Left cardiac atrium (tissue), 4 donors: Measurements from ENCODE around the gene HSPA12A. TPM values are rescaled to one million over a fixed set of nuclear protein-coding genes. Genes with fewer than 3 reads are reported as not detected.

ENCODE experiments used
- ATAC-seq, 2 donors: fragments of 200-7000 bp; cut with Tn5 transposase; one replicate each; pipeline ENCODE4 v1.9.1; 2020; ENCODE audit warnings: mild to moderate bottlenecking in 2 of 2, moderate library complexity in 2 of 2
- DNase-seq: peaks from one replicate; pipeline ENCODE4 v3.0.0-alpha.2; 2020
- intact Hi-C, 2 donors: fragments of 100-400 bp; cut with DNase I; formaldehyde crosslinking; loops; one replicate each; pipeline versions ENCODE4 v1.14.1 to v1.15.1; 2022 to 2023
- total RNA-seq, 2 donors: library from RNA; stranded (reverse); fragmentation: NEBNext Ultra II Directional; extraction: Animal tissue kit (Norgen Biotek cat#: 25700); gene quantifications; one replicate each; pipeline ENCODE4 v1.2.1, GENCODE V29; 2021
- donor health status: DM: no; HTN: yes; CAD: no.
- donor health status: DM: no; HTN: yes; CAD: no; lungs with severe emphysema.
- donor health status: DM: yes; HTN: yes; CAD: no.
- donor health status: Dilated cardiomyopathy.

HSPA12A gene
- total RNA-seq, 2 donors from 2014 or later = 16.6 to 23.4 TPM

GRCh38 chr10:116752563-116752962 is 10.2 kb upstream of the HSPA12A start:
- peak in 1 of 2 donors; percentile 14 for ATAC-seq
- intact Hi-C loops = no loop called here
- DNase-seq = no peak

GRCh38 chr10:116748471-116748870 is 6.1 kb upstream of the HSPA12A start:
- intact Hi-C loops = no loop called here
- no peak for DNase-seq
- no peak for ATAC-seq

DNA sequence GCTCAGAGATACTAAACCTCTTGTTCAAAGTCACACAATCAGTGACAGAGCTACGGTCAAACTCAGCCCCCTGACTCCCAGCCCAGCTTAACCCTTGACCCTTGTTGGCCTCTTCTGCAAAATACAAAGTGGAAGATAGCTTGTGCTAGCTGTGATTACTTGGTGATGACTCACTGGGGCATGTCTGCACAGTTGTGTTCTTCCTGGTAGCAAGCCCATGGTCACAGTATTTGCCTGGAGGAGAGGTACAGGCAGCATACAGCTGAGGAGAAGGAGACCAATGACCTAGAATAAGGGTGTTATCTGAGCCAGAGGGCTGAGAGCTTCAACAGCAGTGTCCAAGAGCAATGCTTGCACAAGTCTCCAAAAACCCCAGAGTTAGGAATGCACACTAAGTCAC is 5.7 kb upstream of the HSPA12A start:
- DNase-seq (no peak), ATAC-seq (peak in 1 of 2 donors; percentile 61)
- intact Hi-C loops = no loop called here

- ATAC-seq (no peak), DNase-seq (no peak)
- intact Hi-C loops = no loop called here
These were observed 5.0 kb upstream of the HSPA12A start for GRCh38 chr10:116747325-116747724.

DNA sequence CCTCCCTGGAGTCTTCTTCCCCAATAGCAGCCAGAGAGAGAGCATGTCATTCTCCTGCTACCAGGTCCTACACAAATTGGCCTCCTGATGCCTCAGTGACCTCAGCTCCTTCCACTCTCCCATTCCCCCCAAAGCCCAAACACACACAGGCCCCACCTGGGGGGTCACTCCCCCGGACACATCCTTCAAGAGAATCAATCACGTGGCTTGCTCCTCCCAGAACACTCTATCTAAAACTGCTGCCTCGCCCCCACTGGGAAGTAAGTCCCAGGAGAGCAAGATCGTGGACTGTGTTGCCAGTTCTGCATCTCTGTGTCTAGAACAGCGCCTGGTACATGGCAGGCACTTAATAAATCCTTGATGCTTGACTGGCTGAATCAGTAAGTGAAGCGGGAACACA is 2.5 kb upstream of the HSPA12A start:
- ATAC-seq = no peak
- DNase-seq = no peak
- intact Hi-C loops = loop anchor here in 1 of 2 donors (5.0 kb wide), 1 partner anchor 58 kb away; no protein-coding TSS in a partner anchor

DNA sequence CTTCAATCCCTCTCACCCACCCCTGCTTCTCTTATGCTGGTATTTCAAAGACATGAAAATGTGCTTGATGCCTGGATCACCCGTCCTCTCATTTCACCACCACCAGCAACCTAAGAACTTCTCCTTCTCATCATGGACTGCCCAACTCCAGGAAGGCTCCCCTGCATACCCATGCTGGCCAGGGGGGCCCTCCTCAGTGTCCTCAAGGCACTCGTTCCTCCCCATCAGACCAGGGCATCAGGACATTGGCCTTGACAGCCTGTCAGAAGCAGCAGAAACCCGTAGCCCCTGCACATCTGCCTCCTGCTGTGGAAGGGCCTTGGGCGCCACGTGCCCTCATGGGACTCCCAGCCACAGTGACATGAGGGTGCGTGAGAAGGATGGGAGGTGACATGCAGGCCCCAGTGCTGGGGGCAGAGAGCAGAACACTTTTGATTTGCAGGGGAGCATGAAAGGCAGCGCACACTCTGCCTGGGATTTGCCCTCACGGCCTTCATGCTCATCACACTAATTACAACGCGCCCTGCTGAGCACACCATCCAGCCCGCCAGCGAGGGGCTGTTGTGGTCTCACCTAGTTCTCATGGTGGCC is 1.9 kb upstream of the HSPA12A start:
- DNase-seq (no peak), ATAC-seq (no peak)
- intact Hi-C loops = loop anchor here in 1 of 2 donors (5.0 kb wide), 1 partner anchor 57 kb away; no protein-coding TSS in a partner anchor

DNA sequence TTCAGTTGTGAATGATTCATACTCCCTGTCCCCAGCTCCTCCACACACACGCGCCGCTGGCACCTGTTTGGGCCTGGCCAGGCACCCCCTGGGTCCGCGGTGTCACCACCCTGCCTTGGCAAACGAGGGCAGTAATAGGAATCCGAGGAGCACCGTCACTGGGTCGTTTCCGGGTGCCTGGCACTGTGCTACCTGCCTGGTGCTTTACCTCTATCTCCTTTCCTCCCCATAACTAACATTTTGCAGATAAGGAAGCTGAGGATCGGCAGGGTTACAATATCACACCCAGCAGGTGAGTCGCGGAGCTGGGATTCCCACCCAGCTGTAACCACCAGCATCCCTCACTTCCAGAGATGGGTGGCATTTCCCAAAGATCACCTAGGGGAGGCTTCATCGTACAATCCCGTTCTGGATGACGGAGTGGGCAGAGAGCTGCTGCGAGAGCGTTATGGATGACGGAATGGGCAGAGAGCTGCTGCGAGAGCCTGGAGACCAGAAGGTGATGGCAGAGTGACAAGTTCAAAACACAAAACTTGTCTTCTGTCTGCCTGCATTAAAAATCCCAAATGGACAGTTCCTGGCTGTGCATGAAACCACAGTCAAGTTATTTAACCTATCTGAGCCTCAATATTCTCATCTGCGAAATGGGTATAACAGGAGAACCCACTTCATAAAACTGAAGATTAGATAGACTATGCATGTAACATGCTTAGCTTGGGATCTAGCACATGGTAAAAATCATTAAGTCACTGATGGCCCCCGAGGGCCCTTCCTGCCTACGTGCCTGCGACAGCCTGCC is 1.1 kb upstream of the HSPA12A start:
- ATAC-seq (no peak), DNase-seq (no peak)
- intact Hi-C loops = loop anchor here in 1 of 2 donors (5.0 kb wide), 1 partner anchor 56 kb away; no protein-coding TSS in a partner anchor

DNA sequence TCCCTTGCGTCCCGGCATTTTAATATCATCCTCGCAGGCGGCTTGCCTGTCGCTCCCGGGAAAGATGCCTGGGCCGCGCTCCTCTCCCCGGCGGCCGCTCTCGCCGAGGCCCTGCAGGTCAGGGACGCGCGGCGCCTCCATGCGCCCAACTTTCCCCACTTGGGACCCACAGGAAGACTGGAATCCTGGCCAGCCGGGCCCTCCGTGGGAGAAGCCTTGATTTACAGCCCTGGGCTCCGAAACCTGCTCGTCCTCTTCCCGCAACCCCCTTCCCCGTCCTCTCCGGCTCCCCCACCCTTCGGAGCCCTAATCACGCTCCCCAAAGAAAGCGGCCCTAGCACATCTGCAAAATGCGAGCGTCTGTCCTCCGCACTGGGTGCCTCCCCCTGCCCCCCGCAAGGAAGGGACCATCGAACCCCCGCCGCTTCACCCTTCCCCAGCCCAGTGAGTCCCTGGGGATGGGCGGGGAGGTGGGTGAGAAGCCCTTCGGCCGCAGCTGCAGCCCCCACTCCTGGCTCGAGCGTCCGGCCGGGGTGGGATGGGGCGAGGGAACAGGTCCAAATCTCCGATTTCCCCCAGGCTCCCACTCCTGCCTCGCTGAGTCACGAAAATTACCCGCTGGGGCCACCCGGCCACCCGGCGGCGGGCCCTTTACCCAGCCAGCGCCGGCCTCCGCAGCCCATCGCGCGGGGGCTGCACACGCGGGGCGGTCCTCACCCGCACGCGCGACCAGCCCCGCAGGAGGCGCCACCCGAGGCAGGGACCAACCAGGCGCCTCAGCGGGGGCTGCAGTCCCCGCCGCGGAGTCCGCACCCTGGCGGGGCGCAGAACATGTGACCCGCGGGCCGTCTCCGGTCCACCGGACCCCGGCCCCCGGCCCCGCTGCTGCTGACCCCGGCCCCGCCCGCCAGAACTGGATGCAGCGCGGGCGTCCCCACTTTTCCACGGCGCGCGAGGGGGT is 695 bp downstream of the HSPA12A start:
- intact Hi-C loops = loop anchor here in 1 of 2 donors (5.0 kb wide), 1 partner anchor 54 kb away; no protein-coding TSS in a partner anchor
- DNase-seq = peak; percentile 38
- peak; percentile 23 to 45 for ATAC-seq

- DNase-seq (no peak), ATAC-seq (no peak)
- intact Hi-C loops = loop anchor here in 1 of 2 donors (5.0 kb wide), 1 partner anchor 54 kb away; no protein-coding TSS in a partner anchor
These were observed 1.4 kb downstream of the HSPA12A start for GRCh38 chr10:116740971-116741370.

GRCh38 chr10:116738339-116738738 is 4.0 kb downstream of the HSPA12A start:
- DNase-seq (no peak), ATAC-seq (no peak)
- intact Hi-C loops = no loop called here

GRCh38 chr10:116737627-116738327 is 4.6 kb downstream of the HSPA12A start:
- intact Hi-C loops = no loop called here
- DNase-seq (no peak), ATAC-seq (no peak)

- ATAC-seq (no peak), DNase-seq (no peak)
- intact Hi-C loops = no loop called here
These were observed 8.8 kb downstream of the HSPA12A start for GRCh38 chr10:116733566-116733965.

- ATAC-seq (no peak), DNase-seq (no peak)
- intact Hi-C loops = no loop called here
These were observed 9.8 kb downstream of the HSPA12A start for GRCh38 chr10:116732573-116732972.

- intact Hi-C loops = no loop called here
- ATAC-seq (no peak), DNase-seq (no peak)
These were observed 11.7 kb downstream of the HSPA12A start for GRCh38 chr10:116730464-116731260.

GRCh38 chr10:116729243-116729642 is 13.1 kb downstream of the HSPA12A start:
- ATAC-seq (no peak), DNase-seq (no peak)
- intact Hi-C loops = no loop called here

- intact Hi-C loops = no loop called here
- no peak for ATAC-seq
- no peak for DNase-seq
These were observed 13.8 kb downstream of the HSPA12A start for GRCh38 chr10:116728526-116729096.

- intact Hi-C loops = no loop called here
- DNase-seq = no peak
- no peak for ATAC-seq
These were observed 18.7 kb downstream of the HSPA12A start for GRCh38 chr10:116723428-116724281.
